Right cardiac atrium (tissue), 5 donors: ENCODE data around the gene SCGB1A1. TPM values are rescaled to one million over a fixed set of nuclear protein-coding genes. Genes with fewer than 3 reads are reported as not detected.
A peak's percentile ranks its signal among the peaks of the same experiment; 100 is the strongest.

Experiments used
- ATAC-seq, 2 donors: fragments of 200-7000 bp; cut with Tn5 transposase; one replicate each; pipeline versions ENCODE4 v1.8.0 to v1.9.1; 2020; ENCODE audit warnings: moderate library complexity in 2 of 2, mild to moderate bottlenecking in 1 of 2
- DNase-seq, 3 donors: peaks; one replicate each; pipeline ENCODE4 v3.0.0-alpha.2; 2020
- H3K27ac ChIP-seq: one replicate; pipeline ENCODE4 v1.5.1; 2013; ENCODE audit warnings: mild to moderate bottlenecking, low read length, control low read depth, moderate library complexity
- H3K27me3 ChIP-seq: one replicate; pipeline ENCODE4 v1.6.1; 2013; ENCODE audit not compliant: control insufficient read depth, insufficient read depth
- H3K4me1 ChIP-seq: one replicate; pipeline ENCODE4 v1.6.1; 2013; ENCODE audit warnings: low read length; ENCODE audit not compliant: control insufficient read depth, insufficient read depth
- H3K4me3 ChIP-seq: one replicate; pipeline ENCODE4 v1.5.1; 2013; ENCODE audit warnings: low read length, control low read depth
- H3K9me3 ChIP-seq: one replicate; pipeline ENCODE4 v1.6.1; 2013; ENCODE audit warnings: low read length; ENCODE audit not compliant: control insufficient read depth
- WGBS: extraction: QIAGEN DNeasy Blood & Tissue Kit; methylation state at CpG from one replicate; pipeline ENCODE4 v1.1.7; 2013; 5-methylcytosine and 5-hydroxymethylcytosine counted together
- intact Hi-C, 4 donors: fragments of 100-400 bp; cut with DNase I; formaldehyde crosslinking; loops; one replicate each; pipeline versions ENCODE4 v1.11.0 to v1.14.0; 2022 to 2023
- polyA plus RNA-seq: library from polyadenylated mRNA; stranded (reverse); fragments of 200-250 nt; gene quantifications from one replicate; pipeline ENCODE4 v1.2.3, GENCODE V29; 2013
- total RNA-seq, 4 donors: library from RNA; stranded (reverse); fragmentation: NEBNext Ultra II Directional; extraction: Animal tissue kit (Norgen Biotek cat#: 25700); gene quantifications; one replicate each; pipeline ENCODE4 v1.2.1, GENCODE V29; 2021
- donor health status: healthy with polysubstance abuse.
- donor health status: DM: no; HTN: yes; CAD: no.
- donor health status: DM: no; HTN: no; CAD: no.
- donor health status: DM: no; HTN: yes; CAD: no; lungs with severe emphysema.
- donor health status: DM: yes; HTN: yes; CAD: no.

The SCGB1A1 gene
- total and polyA plus RNA-seq, 5 donors: not detected

- Histone ChIP-seq H3K4me1 (no peaks in the 10 kb centered on the region), H3K4me3 (no peak overlapping the region), H3K27ac (no peak overlapping the region), H3K9me3 (no peaks in the 10 kb centered on the region), H3K27me3 (no peaks in the 10 kb centered on the region)
- WGBS: 74% methylated on average over 11 of the region's 11 CpGs
- ATAC-seq: no peak
- intact Hi-C loops: no loop called here
- DNase-seq: no peak
Observed at GRCh38 chr11:62388999-62389398, 29.8 kb upstream of the SCGB1A1 start.

GRCh38 chr11:62390237-62390636, 28.6 kb upstream of the SCGB1A1 start:
- WGBS: 71% methylated on average over 5 of the region's 5 CpGs
- intact Hi-C loops: loop anchor here in 2 of 4 donors (10.0 kb wide), 3 partner anchors 155 to 475 kb away; partner anchors contain the start of gene AHNAK (in 2 of the 2)
- ATAC-seq: no peak

DNA sequence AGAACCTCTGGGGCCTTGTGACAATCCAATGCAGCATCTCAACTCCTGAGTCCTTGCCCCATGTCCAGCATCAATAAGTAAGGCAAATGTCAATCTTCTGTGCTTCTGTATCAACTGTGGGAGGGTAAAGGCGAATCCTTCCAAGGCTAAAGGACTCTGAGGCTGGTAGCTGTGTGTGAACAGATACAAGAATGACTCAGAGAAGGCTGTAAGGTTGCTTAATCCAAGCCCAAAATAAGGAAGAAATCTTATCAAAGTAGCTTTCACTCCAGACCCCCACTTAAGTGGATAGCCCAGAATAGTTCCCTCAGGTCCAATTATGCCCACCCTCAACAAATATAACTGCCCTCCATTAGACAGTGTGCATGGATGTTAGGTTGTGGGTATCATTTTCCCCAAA, 28.1 kb upstream of the SCGB1A1 start:
- no peak overlapping the region for H3K4me3 ChIP-seq
- H3K4me1 ChIP-seq: peaks cover 2% of the 10 kb centered on the region
- intact Hi-C loops: loop anchor here in 2 of 4 donors (10.0 kb wide), 3 partner anchors 154 to 474 kb away; partner anchors contain the start of gene AHNAK (in 2 of the 2)
- ATAC-seq: no peak
- no peaks in the 10 kb centered on the region for H3K9me3 ChIP-seq
- no peaks in the 10 kb centered on the region for H3K27me3 ChIP-seq
- WGBS: 84% methylated on average over 1 of the region's 1 CpG
- no peak overlapping the region for H3K27ac ChIP-seq
- DNase-seq: no peak

More at GRCh38 chr11:62390237-62390636, 28.6 kb upstream of the SCGB1A1 start:
- Histone ChIP-seq H3K9me3 (no peaks in the 10 kb centered on the region), H3K27ac (no peak overlapping the region), H3K4me1 (peaks cover 2% of the 10 kb centered on the region), H3K27me3 (no peaks in the 10 kb centered on the region), H3K4me3 (no peak overlapping the region)
- DNase-seq: no peak

DNA sequence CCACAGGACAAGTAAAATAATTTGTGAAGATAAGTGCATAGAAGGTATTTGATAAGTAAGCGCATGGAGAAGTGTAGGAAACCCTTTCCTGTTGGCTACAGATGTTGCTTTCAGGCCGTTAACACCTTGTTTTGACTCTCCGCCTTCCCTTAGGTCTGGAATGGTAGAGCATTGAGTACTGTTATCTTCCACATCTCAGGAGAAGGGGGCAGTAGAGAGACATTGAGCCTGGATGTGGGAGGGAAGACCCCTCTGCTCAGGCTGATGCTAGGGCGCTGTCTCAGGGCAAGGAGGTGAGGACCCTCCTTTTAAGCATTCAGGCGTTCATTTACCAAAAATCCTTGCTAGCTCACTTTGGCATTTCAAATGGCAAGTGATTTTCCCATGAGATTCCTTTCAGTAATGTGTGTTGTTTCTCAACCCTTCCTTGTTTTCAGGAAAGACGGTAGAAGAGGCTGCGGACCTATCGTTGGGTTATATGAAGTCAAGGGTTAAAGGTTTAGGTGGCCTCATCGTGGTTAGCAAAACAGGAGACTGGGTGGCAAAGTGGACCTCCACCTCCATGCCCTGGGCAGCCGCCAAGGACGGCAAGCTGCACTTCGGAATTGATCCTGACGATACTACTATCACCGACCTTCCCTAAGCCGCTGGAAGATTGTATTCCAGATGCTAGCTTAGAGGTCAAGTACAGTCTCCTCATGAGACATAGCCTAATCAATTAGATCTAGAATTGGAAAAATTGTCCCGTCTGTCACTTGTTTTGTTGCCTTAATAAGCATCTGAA, 27.0 kb upstream of the SCGB1A1 start:
- no peaks in the 10 kb centered on the region for H3K9me3 ChIP-seq
- no peaks in the 10 kb centered on the region for H3K27me3 ChIP-seq
- no peak for DNase-seq
- ATAC-seq: no peak
- no peak overlapping the region for H3K27ac ChIP-seq
- WGBS: 85% methylated on average over 16 of the region's 16 CpGs
- peaks cover 2% of the 10 kb centered on the region for H3K4me1 ChIP-seq
- intact Hi-C loops: loop anchor here in 2 of 4 donors (10.0 kb wide), 3 partner anchors 153 to 473 kb away; partner anchors contain the start of gene AHNAK (in 2 of the 2)
- no peak overlapping the region for H3K4me3 ChIP-seq

DNA sequence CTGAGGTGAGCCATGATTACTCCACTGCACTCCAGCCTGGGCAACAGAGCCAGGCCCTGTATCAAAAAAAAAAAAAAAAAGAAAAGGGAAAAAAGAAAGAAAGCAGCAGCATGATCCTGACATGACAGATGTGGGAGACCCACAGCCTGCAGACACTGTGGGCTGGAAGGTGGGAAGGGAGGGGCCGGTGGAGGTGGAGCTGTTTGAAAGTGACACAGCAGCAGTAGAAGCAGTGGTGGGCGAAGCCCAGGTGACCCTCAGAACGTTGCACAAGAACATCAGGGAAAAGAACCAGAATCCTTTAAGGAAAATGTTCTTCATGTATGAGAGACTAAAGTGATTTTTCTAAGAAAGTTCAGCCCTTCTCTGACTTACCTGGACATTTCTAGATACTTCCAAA, 26.3 kb upstream of the SCGB1A1 start:
- intact Hi-C loops: loop anchor here in 2 of 4 donors (10.0 kb wide), 3 partner anchors 152 to 472 kb away; partner anchors contain the start of gene AHNAK (in 2 of the 2)

DNA sequence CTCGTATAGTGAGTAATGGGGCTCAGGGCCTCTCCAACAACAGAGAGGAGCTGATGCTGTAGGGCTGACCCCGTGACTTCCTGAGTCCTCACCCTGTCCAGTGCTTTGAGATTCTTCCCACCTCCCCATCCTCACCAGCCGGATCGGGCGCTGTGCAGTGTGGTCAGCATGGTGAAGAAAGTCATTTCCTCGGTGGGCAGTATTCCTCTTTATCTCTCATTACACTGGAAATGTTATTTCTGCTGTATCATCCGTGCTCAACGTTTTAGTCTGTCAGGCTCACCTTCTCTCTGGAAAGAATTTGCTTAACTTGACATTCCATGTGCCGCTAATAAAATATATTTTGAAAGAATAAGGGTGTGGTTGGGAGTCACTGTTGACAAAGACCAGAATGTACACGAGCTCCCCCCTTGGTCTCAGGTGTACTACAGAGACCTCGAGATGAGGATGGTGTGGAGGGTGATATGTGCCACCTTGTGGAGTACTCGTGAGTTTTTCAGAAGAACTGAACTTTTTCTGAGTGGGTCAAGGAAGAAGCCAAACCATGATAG, 25.7 kb upstream of the SCGB1A1 start:
- ATAC-seq (no peak), DNase-seq (no peak)
- no peaks in the 10 kb centered on the region for H3K27me3 ChIP-seq
- WGBS: 58% methylated on average over 12 of the region's 12 CpGs
- peaks cover 4% of the 10 kb centered on the region for H3K4me1 ChIP-seq
- no peak overlapping the region for H3K4me3 ChIP-seq
- H3K27ac ChIP-seq: no peak overlapping the region
- H3K9me3 ChIP-seq: no peaks in the 10 kb centered on the region
- intact Hi-C loops: loop anchor here in 2 of 4 donors (10.0 kb wide), 3 partner anchors 152 to 472 kb away; partner anchors contain the start of gene AHNAK (in 2 of the 2)

More for the DNA sequence above, 26.3 kb upstream of the SCGB1A1 start:
- H3K27ac ChIP-seq: no peak overlapping the region
- no peak overlapping the region for H3K4me3 ChIP-seq
- 83% methylated on average over 3 of the region's 3 CpGs for WGBS
- no peak for ATAC-seq
- peaks cover 2% of the 10 kb centered on the region for H3K4me1 ChIP-seq
- H3K9me3 ChIP-seq: no peaks in the 10 kb centered on the region
- no peaks in the 10 kb centered on the region for H3K27me3 ChIP-seq
- no peak for DNase-seq

- no peaks in the 10 kb centered on the region for H3K27me3 ChIP-seq
- peaks cover 10% of the 10 kb centered on the region for H3K4me1 ChIP-seq
- intact Hi-C loops: loop anchor here in 2 of 4 donors (10.0 kb wide), 3 partner anchors 151 to 471 kb away; partner anchors contain the start of gene AHNAK (in 2 of the 2)
- WGBS: 71% methylated on average over 5 of the region's 5 CpGs
- H3K27ac ChIP-seq: no peak overlapping the region
- DNase-seq (no peak), ATAC-seq (no peak)
- H3K4me3 ChIP-seq: no peak overlapping the region
- no peaks in the 10 kb centered on the region for H3K9me3 ChIP-seq
Observed at GRCh38 chr11:62393735-62394134, 25.1 kb upstream of the SCGB1A1 start.

- Histone ChIP-seq H3K27me3 (no peaks in the 10 kb centered on the region), H3K4me1 (peaks cover 16% of the 10 kb centered on the region), H3K27ac (peak overlapping the region; percentile 62), H3K4me3 (peak overlapping the region; percentile 29), H3K9me3 (no peaks in the 10 kb centered on the region)
- peak; percentile 76 to 79 for ATAC-seq
- 5% methylated on average over 14 of the region's 14 CpGs for WGBS
- intact Hi-C loops: loop anchor here in 3 of 4 donors (5.0 to 10.0 kb wide), 4 partner anchors 147 to 470 kb away; partner anchors contain the start of gene AHNAK (in 2 of the 3)
- DNase-seq: peak; percentile 87 to 95 (median 94)
Observed at GRCh38 chr11:62394825-62395538, 23.9 kb upstream of the SCGB1A1 start.

- 83% methylated on average over 10 of the region's 10 CpGs for WGBS
- ATAC-seq: no peak
- no peak for DNase-seq
- Histone ChIP-seq H3K9me3 (no peaks in the 10 kb centered on the region), H3K27ac (no peak overlapping the region), H3K4me1 (peaks cover 16% of the 10 kb centered on the region), H3K4me3 (no peak overlapping the region), H3K27me3 (no peaks in the 10 kb centered on the region)
- intact Hi-C loops: loop anchor here in 3 of 4 donors (5.0 to 10.0 kb wide), 4 partner anchors 146 to 469 kb away; partner anchors contain the start of gene AHNAK (in 2 of the 3)
Observed at GRCh38 chr11:62395885-62396551, 22.8 kb upstream of the SCGB1A1 start.
